K562 treated with DMSO at 1 percent for 4 hours (cell line): ENCODE measurements around the gene MYBPC3. TPM values are rescaled to one million over a fixed set of nuclear protein-coding genes. Genes with fewer than 3 reads are reported as not detected.

Experiments used
- total RNA-seq: library from RNA; unstranded; fragments of 300-600 nt; gene quantifications from 2 replicates; pipeline ENCODE4 v1.2.3, GENCODE V29; 2022; ENCODE audit not compliant: insufficient read depth

The MYBPC3 gene
- not detected in 2 replicates for total RNA-seq

GRCh38 chr11:47352556-47352955, at the start of gene MYBPC3:
TSS of gene MYBPC3 (minus strand) at chr11:47352702. CDS start at chr11:47352647, 55 bp downstream.

GRCh38 chr11:47378010-47378835, 25.7 kb upstream of the MYBPC3 start, which contains the start of gene SPI1:
TSS of gene SPI1 (minus strand) at chr11:47378547. CDS start at chr11:47378353, 194 bp downstream.

Other genes starting within 250 kb of the MYBPC3 start
- 65.4 and 97.1 TPM in 2 replicates for gene ARFGAP2, start 175.8 kb downstream of the MYBPC3 start, total RNA-seq
- gene PACSIN3, start 166.3 kb downstream of the MYBPC3 start, total RNA-seq = 5.1 and 7.0 TPM in 2 replicates
- gene DDB2, start 137.7 kb downstream of the MYBPC3 start, total RNA-seq = 12.1 and 15.4 TPM in 2 replicates
- 20.0 and 26.4 TPM in 2 replicates for gene ACP2, start 103.9 kb downstream of the MYBPC3 start, total RNA-seq
- gene NR1H3, start 94.7 kb downstream of the MYBPC3 start, total RNA-seq = 16.8 and 20.0 TPM in 2 replicates
- gene MADD, start 82.6 kb downstream of the MYBPC3 start, total RNA-seq = 43.1 and 57.8 TPM in 2 replicates
- gene SPI1, start 25.8 kb upstream of the MYBPC3 start, total RNA-seq = 88.6 and 115 TPM in 2 replicates
- gene SLC39A13, start 55.9 kb upstream of the MYBPC3 start, total RNA-seq = 19.1 and 32.3 TPM in 2 replicates
- gene PSMC3, start 73.7 kb upstream of the MYBPC3 start, total RNA-seq = 226 and 257 TPM in 2 replicates
- 0.86 TPM in 1 of 2 replicates, not detected in the other for gene RAPSN, start 96.4 kb upstream of the MYBPC3 start, total RNA-seq
- 20.6 and 28.5 TPM in 2 replicates for gene CELF1, start 200.4 kb upstream of the MYBPC3 start, total RNA-seq
- 91.8 and 92.5 TPM in 2 replicates for gene PTPMT1, start 212.9 kb upstream of the MYBPC3 start, total RNA-seq
- gene KBTBD4, start 226.3 kb upstream of the MYBPC3 start, total RNA-seq = 7.0 and 9.6 TPM in 2 replicates
- 165 and 180 TPM in 2 replicates for gene NDUFS3, start 226.4 kb upstream of the MYBPC3 start, total RNA-seq
- gene FAM180B, start 234.0 kb upstream of the MYBPC3 start, total RNA-seq = not detected in 2 replicates
- gene C1QTNF4, start 241.7 kb upstream of the MYBPC3 start, total RNA-seq = not detected in 2 replicates